Neural cell (in vitro differentiated cells): Measurements from ENCODE around the gene PTCD1.

ENCODE experiments used
- CTCF ChIP-seq: fragments of 450-650 bp; IDR thresholded peaks from 2 replicates; pipeline ENCODE4 v1.5.1; 2014; ENCODE audit warnings: antibody characterized with exemption, mild to moderate bottlenecking, moderate library complexity; ENCODE audit not compliant: poor library complexity, severe bottlenecking
- EP300 ChIP-seq: fragments of 450-650 bp; conservative IDR thresholded peaks from 2 replicates; pipeline ENCODE4 v1.6.1; 2014; ENCODE audit warnings: antibody characterized with exemption, mild to moderate bottlenecking, moderate library complexity; ENCODE audit not compliant: poor library complexity, severe bottlenecking
- EZH2 ChIP-seq: fragments of 200-600, 300-800 bp; shearing (Covaris generic), sonication (generic); IDR thresholded peaks from 2 replicates; pipeline ENCODE4 v1.6.1; 2014; ENCODE audit warnings: antibody characterized with exemption, low read length, borderline replicate concordance, mild to moderate bottlenecking; ENCODE audit not compliant: insufficient read depth, poor library complexity, severe bottlenecking
- POLR2AphosphoS5 ChIP-seq: IDR thresholded peaks from 2 replicates; pipeline ENCODE4 v1.6.1; 2012
- REST ChIP-seq: IDR thresholded peaks from 2 replicates; pipeline ENCODE4 v1.6.1; 2012; ENCODE audit warnings: borderline replicate concordance

- TF ChIP-seq CTCF (no peak), EP300 (no peak), EZH2 (no peak), POLR2AphosphoS5 (no peak), REST (no peak)
Measured at GRCh38 chr7:99402854-99403253, 35.7 kb downstream of the PTCD1 start.
